Activated CD8-positive, alpha-beta memory T cell treated with anti-CD3 and anti-CD28 coated beads for 4 hours (primary cell): ENCODE data around the gene DUSP5.

ENCODE experiments used
- DNase-seq, 2 donors: peaks; one replicate each; pipeline ENCODE4 v3.0.0-alpha.2; 2020; ENCODE audit warnings: low read depth in 2 of 2

The DUSP5 gene

GRCh38 chr10:110546077-110546476 lies 48.4 kb downstream of the DUSP5 start:
- no peak for DNase-seq

GRCh38 chr10:110546499-110547110 lies 48.9 kb downstream of the DUSP5 start:
- no peak for DNase-seq

- no peak for DNase-seq
Observed at GRCh38 chr10:110547139-110547761, 49.5 kb downstream of the DUSP5 start.

- no peak for DNase-seq
Observed at GRCh38 chr10:110548002-110548401, 50.3 kb downstream of the DUSP5 start.

GRCh38 chr10:110549211-110549610 lies 51.5 kb downstream of the DUSP5 start:
- no peak for DNase-seq

- DNase-seq = no peak
Observed at GRCh38 chr10:110553905-110554304, 56.2 kb downstream of the DUSP5 start.

GRCh38 chr10:110556296-110556695 lies 58.6 kb downstream of the DUSP5 start:
- DNase-seq = no peak

GRCh38 chr10:110556969-110557601 lies 59.4 kb downstream of the DUSP5 start:
- peak; percentile 35 to 38 for DNase-seq

GRCh38 chr10:110558041-110558440 lies 60.3 kb downstream of the DUSP5 start:
- DNase-seq = no peak

- no peak for DNase-seq
Observed at GRCh38 chr10:110560012-110560411, 62.3 kb downstream of the DUSP5 start.
